ENCODE data around the gene SIDT1.

Gene SIDT1

DNA sequence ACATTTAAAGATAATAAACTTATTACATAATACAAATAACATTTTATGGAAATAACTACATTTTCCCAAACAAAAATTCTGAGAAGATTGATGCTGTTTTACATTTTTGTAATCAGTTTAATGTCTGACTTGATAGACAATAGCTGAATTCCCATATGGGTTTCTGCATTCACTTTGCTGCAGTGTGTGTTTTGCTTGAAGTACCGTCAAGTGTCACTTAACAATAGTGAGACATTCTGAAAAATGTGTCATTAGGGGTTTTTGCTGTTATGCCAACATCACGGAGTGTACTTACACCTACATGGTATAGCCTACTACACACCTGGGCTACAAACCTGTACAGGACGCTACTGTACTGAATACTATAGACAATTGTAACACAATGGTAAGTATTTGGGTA lies 106.6 kb downstream of the SIDT1 start:
- Histone ChIP-seq H3K27ac (ENCODE audit: low read depth, low read length) (no peak overlapping the region), H3K9me3 (ENCODE audit: control insufficient read depth in 5 of 5, low read length in 5 of 5) (no peaks in the 10 kb centered on the region), H3K36me3 (ENCODE audit: control insufficient read depth in 5 of 5, insufficient read depth in 5 of 5, low read length in 5 of 5) (no peaks in the 10 kb centered on the region), H3K9ac (ENCODE audit: low read length in 5 of 5) (no peak overlapping the region), H3K4me1 (ENCODE audit: control insufficient read depth in 5 of 5, insufficient read depth in 5 of 5, low read length in 5 of 5) (no peaks in the 10 kb centered on the region), H3K4me3 (ENCODE audit: low read depth in 1 of 5, low read length in 5 of 5) (no peak overlapping the region), H3K27me3 (ENCODE audit: control insufficient read depth in 5 of 5, insufficient read depth in 4 of 5, low read length in 5 of 5) (no peaks in the 10 kb centered on the region)

DNA sequence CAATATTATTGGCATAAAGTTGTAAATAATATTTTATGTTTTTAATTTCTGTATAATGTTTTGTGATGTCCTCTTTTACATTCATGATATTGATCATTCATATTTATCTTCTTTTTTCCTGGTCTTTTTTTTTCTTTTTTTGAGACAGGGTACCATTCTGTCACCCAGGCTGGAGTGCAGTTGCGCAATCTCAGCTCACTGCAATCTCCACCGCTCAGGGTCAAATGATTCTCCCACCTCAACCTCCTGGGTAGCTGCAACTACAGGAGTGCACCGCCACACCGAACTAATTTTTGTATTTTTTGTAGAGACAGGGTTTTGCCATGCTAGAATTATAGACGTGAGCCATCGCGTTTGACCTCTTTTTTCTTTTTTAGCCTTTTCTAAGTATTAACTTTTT lies 111.2 kb downstream of the SIDT1 start:
- H3K4me1 ChIP-seq (ENCODE audit: control insufficient read depth in 5 of 5, insufficient read depth in 5 of 5, low read length in 5 of 5) = no peaks in the 10 kb centered on the region
- H3K4me3 ChIP-seq (ENCODE audit: low read depth in 1 of 5, low read length in 5 of 5) = no peak overlapping the region
- no peaks in the 10 kb centered on the region for H3K36me3 ChIP-seq (ENCODE audit: control insufficient read depth in 5 of 5, insufficient read depth in 5 of 5, low read length in 5 of 5)
- no peak overlapping the region for H3K9ac ChIP-seq (ENCODE audit: low read length in 5 of 5)
- H3K27ac ChIP-seq (ENCODE audit: low read depth, low read length) = no peak overlapping the region
- peaks cover 0 to 5% (median 4%) of the 10 kb centered on the region in 5 donors for H3K9me3 ChIP-seq (ENCODE audit: control insufficient read depth in 5 of 5, low read length in 5 of 5)
- H3K27me3 ChIP-seq (ENCODE audit: control insufficient read depth in 5 of 5, insufficient read depth in 4 of 5, low read length in 5 of 5) = no peaks in the 10 kb centered on the region

DNA sequence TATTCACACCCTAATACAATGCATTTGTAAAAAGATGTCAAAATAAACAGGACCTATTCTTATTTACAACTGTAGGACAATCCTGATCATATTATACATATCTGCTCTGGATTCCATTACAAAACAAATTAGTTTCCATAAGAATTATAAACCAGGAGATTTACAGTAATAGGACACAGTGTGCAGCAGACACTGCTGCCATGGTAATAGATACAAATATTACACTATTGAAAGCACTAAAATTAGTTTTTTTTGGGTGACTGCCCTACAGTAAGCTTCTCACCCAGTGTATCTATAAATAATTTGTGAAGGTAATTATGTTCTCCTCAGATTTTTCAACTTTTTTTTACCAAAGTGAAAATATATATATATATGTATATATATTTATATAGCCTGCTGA lies 116.2 kb downstream of the SIDT1 start:
- Histone ChIP-seq H3K36me3 (ENCODE audit: control insufficient read depth in 5 of 5, insufficient read depth in 5 of 5, low read length in 5 of 5) (no peaks in the 10 kb centered on the region), H3K9ac (ENCODE audit: low read length in 5 of 5) (no peak overlapping the region), H3K4me3 (ENCODE audit: low read depth in 1 of 5, low read length in 5 of 5) (no peak overlapping the region), H3K4me1 (ENCODE audit: control insufficient read depth in 5 of 5, insufficient read depth in 5 of 5, low read length in 5 of 5) (no peaks in the 10 kb centered on the region), H3K27ac (ENCODE audit: low read depth, low read length) (no peak overlapping the region), H3K9me3 (ENCODE audit: control insufficient read depth in 5 of 5, low read length in 5 of 5) (peaks cover 0 to 5% (median 4%) of the 10 kb centered on the region in 5 donors), H3K27me3 (ENCODE audit: control insufficient read depth in 5 of 5, insufficient read depth in 4 of 5, low read length in 5 of 5) (no peaks in the 10 kb centered on the region)

DNA sequence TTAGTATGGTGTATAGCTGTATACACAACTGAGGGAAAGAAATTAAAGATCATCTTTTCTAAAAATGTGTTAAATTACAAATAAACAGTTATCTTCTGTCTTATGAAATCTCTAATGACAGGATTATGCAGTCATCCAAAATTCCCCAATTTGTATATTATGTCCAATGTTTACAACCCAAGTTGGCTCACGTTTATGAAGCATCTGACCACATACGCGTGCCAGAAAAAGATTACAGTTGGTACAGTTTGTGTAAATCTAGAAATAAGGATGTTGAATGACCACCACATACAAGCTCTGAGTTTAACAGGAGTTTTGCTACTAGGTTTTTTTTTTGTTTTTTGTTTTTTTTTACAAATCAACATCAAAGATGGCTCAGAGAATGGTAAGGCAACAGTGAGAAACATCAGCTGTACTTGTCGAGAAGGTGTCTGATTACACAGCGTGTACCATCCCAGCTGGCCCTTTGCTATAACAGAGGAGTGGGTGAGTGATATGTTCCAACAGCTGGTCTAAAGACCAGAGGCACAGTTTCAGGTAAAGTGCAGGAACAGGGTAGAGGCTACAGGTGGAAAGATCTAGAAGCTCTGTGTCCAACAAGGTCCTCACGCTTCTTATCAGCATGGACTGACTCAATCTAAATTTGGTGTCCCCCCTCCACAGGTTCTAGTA lies 117.0 kb downstream of the SIDT1 start:
- Histone ChIP-seq H3K4me1 (ENCODE audit: control insufficient read depth in 5 of 5, insufficient read depth in 5 of 5, low read length in 5 of 5) (no peaks in the 10 kb centered on the region), H3K9me3 (ENCODE audit: control insufficient read depth in 5 of 5, low read length in 5 of 5) (peaks cover 0 to 5% (median 4%) of the 10 kb centered on the region in 5 donors), H3K27me3 (ENCODE audit: control insufficient read depth in 5 of 5, insufficient read depth in 4 of 5, low read length in 5 of 5) (no peaks in the 10 kb centered on the region), H3K27ac (ENCODE audit: low read depth, low read length) (no peak overlapping the region), H3K36me3 (ENCODE audit: control insufficient read depth in 5 of 5, insufficient read depth in 5 of 5, low read length in 5 of 5) (no peaks in the 10 kb centered on the region), H3K4me3 (ENCODE audit: low read depth in 1 of 5, low read length in 5 of 5) (no peak overlapping the region), H3K9ac (ENCODE audit: low read length in 5 of 5) (no peak overlapping the region)

DNA sequence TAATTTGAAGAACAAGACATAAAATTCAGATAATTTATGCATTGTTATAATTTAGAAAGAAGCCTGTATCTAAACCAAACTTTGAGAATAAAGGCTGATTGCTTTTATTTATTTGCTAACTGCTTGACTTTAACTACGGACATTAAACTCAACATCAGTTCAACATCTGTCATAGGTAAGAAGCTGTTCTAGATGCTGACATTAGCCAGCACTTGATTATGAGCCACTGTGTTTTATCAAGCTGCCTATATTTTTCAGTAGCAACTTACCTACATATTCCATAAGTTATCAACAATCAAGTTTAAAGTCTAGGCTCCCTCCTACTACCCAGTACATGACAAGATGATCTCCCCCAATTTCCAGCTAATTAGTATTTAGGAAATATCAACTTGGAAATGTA lies 122.0 kb downstream of the SIDT1 start:
- Histone ChIP-seq H3K4me3 (ENCODE audit: low read depth in 1 of 5, low read length in 5 of 5) (no peak overlapping the region), H3K4me1 (ENCODE audit: control insufficient read depth in 5 of 5, insufficient read depth in 5 of 5, low read length in 5 of 5) (no peaks in the 10 kb centered on the region), H3K27ac (ENCODE audit: low read depth, low read length) (no peak overlapping the region), H3K9me3 (ENCODE audit: control insufficient read depth in 5 of 5, low read length in 5 of 5) (no peaks in the 10 kb centered on the region), H3K27me3 (ENCODE audit: control insufficient read depth in 5 of 5, insufficient read depth in 4 of 5, low read length in 5 of 5) (no peaks in the 10 kb centered on the region), H3K9ac (ENCODE audit: low read length in 5 of 5) (no peak overlapping the region), H3K36me3 (ENCODE audit: control insufficient read depth in 5 of 5, insufficient read depth in 5 of 5, low read length in 5 of 5) (peaks cover 11 to 25% (median 19%) of the 10 kb centered on the region in 5 donors)

DNA sequence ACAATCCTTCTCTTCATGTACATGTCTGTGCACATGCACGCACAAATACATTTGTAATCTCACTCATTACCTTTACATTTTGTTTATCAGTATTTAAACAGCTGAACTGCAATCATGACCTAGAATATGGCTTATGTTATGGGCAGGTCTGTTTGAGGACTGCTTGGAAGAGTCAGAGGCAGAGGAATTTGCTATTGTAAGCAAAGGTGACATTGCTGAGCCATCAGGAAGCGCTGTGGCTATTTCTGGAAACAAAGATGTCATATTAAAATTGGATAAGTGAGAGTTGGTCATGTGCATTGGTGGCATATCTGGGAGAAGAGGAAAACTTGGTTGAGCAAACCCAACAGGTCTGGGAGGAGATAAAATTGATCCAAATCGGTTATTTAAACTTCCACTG lies 122.5 kb downstream of the SIDT1 start:
- H3K27ac ChIP-seq (ENCODE audit: low read depth, low read length) = no peak overlapping the region

DNA sequence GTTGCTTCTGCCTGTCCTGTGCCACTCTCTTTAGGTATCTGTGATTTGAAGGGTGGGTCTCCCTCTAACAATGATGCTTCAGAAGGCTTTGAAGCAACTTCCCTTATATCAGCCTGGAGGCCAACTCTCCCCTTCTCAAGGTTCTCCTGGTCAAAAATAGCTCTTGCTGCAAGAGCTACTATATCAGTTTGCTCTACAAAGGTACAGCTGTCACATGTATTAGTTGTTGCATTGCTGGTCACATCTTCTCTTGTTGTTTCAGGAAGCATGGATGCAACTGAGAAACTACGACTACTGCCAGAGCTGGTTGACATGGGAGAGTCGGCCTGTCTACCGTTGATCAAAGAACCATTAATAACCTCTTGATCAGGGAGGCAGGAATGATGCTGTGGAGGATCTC lies 125.8 kb downstream of the SIDT1 start:
- Histone ChIP-seq H3K27ac (ENCODE audit: low read depth, low read length) (no peak overlapping the region), H3K9ac (ENCODE audit: low read length in 5 of 5) (no peak overlapping the region), H3K4me1 (ENCODE audit: control insufficient read depth in 5 of 5, insufficient read depth in 5 of 5, low read length in 5 of 5) (no peaks in the 10 kb centered on the region), H3K36me3 (ENCODE audit: control insufficient read depth in 5 of 5, insufficient read depth in 5 of 5, low read length in 5 of 5) (peaks cover 37 to 58% (median 49%) of the 10 kb centered on the region in 5 donors), H3K27me3 (ENCODE audit: control insufficient read depth in 5 of 5, insufficient read depth in 4 of 5, low read length in 5 of 5) (no peaks in the 10 kb centered on the region), H3K9me3 (ENCODE audit: control insufficient read depth in 5 of 5, low read length in 5 of 5) (no peaks in the 10 kb centered on the region), H3K4me3 (ENCODE audit: low read depth in 1 of 5, low read length in 5 of 5) (no peak overlapping the region)

More for the DNA sequence above, 122.5 kb downstream of the SIDT1 start:
- Histone ChIP-seq H3K4me1 (ENCODE audit: control insufficient read depth in 5 of 5, insufficient read depth in 5 of 5, low read length in 5 of 5) (no peaks in the 10 kb centered on the region), H3K9ac (ENCODE audit: low read length in 5 of 5) (no peak overlapping the region), H3K9me3 (ENCODE audit: control insufficient read depth in 5 of 5, low read length in 5 of 5) (no peaks in the 10 kb centered on the region), H3K4me3 (ENCODE audit: low read depth in 1 of 5, low read length in 5 of 5) (no peak overlapping the region), H3K27me3 (ENCODE audit: control insufficient read depth in 5 of 5, insufficient read depth in 4 of 5, low read length in 5 of 5) (no peaks in the 10 kb centered on the region), H3K36me3 (ENCODE audit: control insufficient read depth in 5 of 5, insufficient read depth in 5 of 5, low read length in 5 of 5) (peaks cover 16 to 31% (median 25%) of the 10 kb centered on the region in 5 donors)

DNA sequence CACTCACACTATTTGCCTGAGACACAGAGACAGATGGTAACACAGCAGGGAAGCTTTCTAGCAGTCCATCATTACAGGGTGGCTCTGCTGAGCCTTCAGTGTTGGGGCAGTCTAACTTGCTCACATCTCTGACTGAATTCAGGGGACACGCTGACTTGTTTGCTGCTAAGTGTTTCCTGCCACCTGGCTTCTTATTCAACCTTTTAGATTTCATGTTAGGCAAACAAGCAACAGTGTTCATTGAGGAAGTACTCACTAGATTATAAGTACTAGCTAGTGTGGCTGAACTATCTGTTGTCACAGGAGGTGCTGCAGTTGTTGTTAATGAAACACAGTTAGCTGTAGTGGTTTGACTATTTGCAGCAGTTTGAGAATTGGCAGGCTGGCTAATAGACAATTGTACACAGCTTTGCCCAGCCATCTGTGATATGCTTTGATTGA lies 126.8 kb downstream of the SIDT1 start:
- Histone ChIP-seq H3K9ac (ENCODE audit: low read length in 5 of 5) (no peak overlapping the region), H3K9me3 (ENCODE audit: control insufficient read depth in 5 of 5, low read length in 5 of 5) (no peaks in the 10 kb centered on the region), H3K36me3 (ENCODE audit: control insufficient read depth in 5 of 5, insufficient read depth in 5 of 5, low read length in 5 of 5) (peaks cover 45 to 67% (median 53%) of the 10 kb centered on the region in 5 donors), H3K4me3 (ENCODE audit: low read depth in 1 of 5, low read length in 5 of 5) (no peak overlapping the region), H3K27me3 (ENCODE audit: control insufficient read depth in 5 of 5, insufficient read depth in 4 of 5, low read length in 5 of 5) (no peaks in the 10 kb centered on the region), H3K27ac (ENCODE audit: low read depth, low read length) (no peak overlapping the region), H3K4me1 (ENCODE audit: control insufficient read depth in 5 of 5, insufficient read depth in 5 of 5, low read length in 5 of 5) (no peaks in the 10 kb centered on the region)

DNA sequence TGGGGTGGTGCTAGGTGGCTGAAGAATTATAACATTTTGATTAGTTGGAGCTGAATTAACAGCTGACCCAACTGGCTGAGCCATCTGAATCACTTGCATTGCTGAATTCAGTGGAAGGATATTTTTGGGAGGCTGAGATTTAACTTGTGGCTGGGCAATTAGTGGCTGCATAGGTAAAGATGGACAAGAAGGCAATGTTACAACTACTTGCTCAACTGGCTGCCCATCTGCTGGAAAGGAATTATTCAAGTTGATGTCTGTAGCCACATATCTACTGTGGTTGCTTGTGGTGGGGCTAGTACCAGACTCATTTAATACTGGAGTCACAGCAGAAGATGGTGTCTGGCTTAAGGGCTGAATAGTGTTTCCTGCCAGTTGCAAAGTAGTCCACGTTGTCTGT lies 127.6 kb downstream of the SIDT1 start:
- Histone ChIP-seq H3K27me3 (ENCODE audit: control insufficient read depth in 5 of 5, insufficient read depth in 4 of 5, low read length in 5 of 5) (no peaks in the 10 kb centered on the region), H3K4me3 (ENCODE audit: low read depth in 1 of 5, low read length in 5 of 5) (no peak overlapping the region), H3K9me3 (ENCODE audit: control insufficient read depth in 5 of 5, low read length in 5 of 5) (no peaks in the 10 kb centered on the region), H3K27ac (ENCODE audit: low read depth, low read length) (no peak overlapping the region), H3K36me3 (ENCODE audit: control insufficient read depth in 5 of 5, insufficient read depth in 5 of 5, low read length in 5 of 5) (peaks cover 48 to 71% (median 53%) of the 10 kb centered on the region in 5 donors), H3K9ac (ENCODE audit: low read length in 5 of 5) (no peak overlapping the region), H3K4me1 (ENCODE audit: control insufficient read depth in 5 of 5, insufficient read depth in 5 of 5, low read length in 5 of 5) (no peaks in the 10 kb centered on the region)

DNA sequence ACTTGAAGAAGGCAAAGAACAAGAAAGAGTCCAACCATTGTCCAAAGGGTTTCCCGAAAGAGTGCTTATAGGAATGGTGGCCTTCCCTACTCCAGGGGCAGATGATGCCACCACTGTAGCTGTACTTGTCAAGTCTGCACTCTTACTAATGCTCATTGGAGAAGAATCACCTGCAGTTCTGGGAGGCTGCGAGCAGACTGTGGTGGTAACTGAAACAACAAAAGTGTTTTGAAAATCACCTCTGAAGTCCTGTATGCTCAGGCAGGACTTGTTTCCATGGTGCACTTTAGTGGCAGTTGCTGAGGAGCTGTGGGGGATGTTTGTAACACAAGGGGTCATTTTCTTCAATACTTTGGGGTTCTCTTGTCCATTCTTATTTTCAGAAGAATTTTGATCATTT lies 128.1 kb downstream of the SIDT1 start:
- H3K27ac ChIP-seq (ENCODE audit: low read depth, low read length) = no peak overlapping the region
- H3K27me3 ChIP-seq (ENCODE audit: control insufficient read depth in 5 of 5, insufficient read depth in 4 of 5, low read length in 5 of 5) = no peaks in the 10 kb centered on the region
- H3K9ac ChIP-seq (ENCODE audit: low read length in 5 of 5) = no peak overlapping the region
- H3K4me3 ChIP-seq (ENCODE audit: low read depth in 1 of 5, low read length in 5 of 5) = no peak overlapping the region
- peaks cover 48 to 72% (median 57%) of the 10 kb centered on the region in 5 donors for H3K36me3 ChIP-seq (ENCODE audit: control insufficient read depth in 5 of 5, insufficient read depth in 5 of 5, low read length in 5 of 5)
- no peaks in the 10 kb centered on the region for H3K4me1 ChIP-seq (ENCODE audit: control insufficient read depth in 5 of 5, insufficient read depth in 5 of 5, low read length in 5 of 5)
- no peaks in the 10 kb centered on the region for H3K9me3 ChIP-seq (ENCODE audit: control insufficient read depth in 5 of 5, low read length in 5 of 5)
